ENCODE measurements around the gene ACTL6A. TPM values are rescaled to one million over a fixed set of nuclear protein-coding genes. Genes with fewer than 3 reads are reported as not detected.
"Not testable (repeated sequence)": the region's sequence is repeated elsewhere in the genome, so short reads cannot be mapped to it uniquely, and the experiment has no call there.

ACTL6A gene
- polyA plus RNA-seq (ENCODE audit: insufficient read depth in 1 of 5, insufficient read length in 5 of 5, low replicate concordance in 1 of 5): 100 to 1,000 TPM in 3 of 5 donors, 10 to 100 TPM in 2; 93.8 to 132 (median 101) TPM
- long read RNA-seq, donor 1, transcript ACTL6A-202 (14 exons, 1,901 nt): major isoform, 23 of 217 reads
- long read RNA-seq, donor 1, transcript ACTL6A-213 (3 exons, 597 nt): minor isoform, 7 of 217 reads
- long read RNA-seq, donor 1, transcript ACTL6A-204 (2 exons, 457 nt): minor isoform, 7 of 217 reads
- long read RNA-seq, donor 1, partial matches to known transcripts: 91 of 217 reads
- long read RNA-seq, donor 1, other reads (novel, unspliced or antisense): 85 of 217 reads
- long read RNA-seq, donor 2, transcript ACTL6A-202 (14 exons, 1,901 nt): major isoform, 18 of 91 reads
- long read RNA-seq, donor 2, partial matches to known transcripts: 55 of 91 reads
- long read RNA-seq, donor 2, other reads (novel, unspliced or antisense): 9 of 91 reads
- long read RNA-seq, donor 3, transcript ACTL6A-203 (14 exons, 1,750 nt): minor isoform, 5 of 30 reads
- long read RNA-seq, donor 3, transcript ACTL6A-202 (14 exons, 1,901 nt): major isoform, 18 of 30 reads
- long read RNA-seq, donor 3, partial matches to known transcripts: 0 of 30 reads
- long read RNA-seq, donor 3, other reads (novel, unspliced or antisense): 0 of 30 reads
- long read RNA-seq, donor 4, transcript ACTL6A-203 (14 exons, 1,750 nt): minor isoform, 5 of 127 reads
- long read RNA-seq, donor 4, transcript ACTL6A-213 (3 exons, 597 nt): minor isoform, 5 of 127 reads
- long read RNA-seq, donor 4, transcript ACTL6A-202 (14 exons, 1,901 nt): major isoform, 16 of 127 reads
- long read RNA-seq, donor 4, partial matches to known transcripts: 91 of 127 reads
- long read RNA-seq, donor 4, other reads (novel, unspliced or antisense): 6 of 127 reads
- long read RNA-seq, donor 5, transcript ACTL6A-213 (3 exons, 597 nt): minor isoform, 10 of 56 reads
- long read RNA-seq, donor 5, transcript ACTL6A-202 (14 exons, 1,901 nt): major isoform, 28 of 56 reads
- long read RNA-seq, donor 5, transcript ACTL6A-203 (14 exons, 1,750 nt): minor isoform, 10 of 56 reads
- long read RNA-seq, donor 5, partial matches to known transcripts: 5 of 56 reads
- long read RNA-seq, donor 5, other reads (novel, unspliced or antisense): 0 of 56 reads
- long read RNA-seq, donor 6, transcript ACTL6A-213 (3 exons, 597 nt): minor isoform, 6 of 137 reads
- long read RNA-seq, donor 6, transcript ACTL6A-202 (14 exons, 1,901 nt): major isoform, 29 of 137 reads
- long read RNA-seq, donor 6, partial matches to known transcripts: 82 of 137 reads
- long read RNA-seq, donor 6, other reads (novel, unspliced or antisense): 14 of 137 reads
- long read RNA-seq, donor 7, transcript ACTL6A-202 (14 exons, 1,901 nt): major isoform, 22 of 166 reads
- long read RNA-seq, donor 7, transcript ACTL6A-213 (3 exons, 597 nt): minor isoform, 6 of 166 reads
- long read RNA-seq, donor 7, partial matches to known transcripts: 116 of 166 reads
- long read RNA-seq, donor 7, other reads (novel, unspliced or antisense): 18 of 166 reads
- long read RNA-seq, donor 8, transcript ACTL6A-213 (3 exons, 597 nt): major isoform, 7 of 80 reads
- long read RNA-seq, donor 8, transcript ACTL6A-202 (14 exons, 1,901 nt): minor isoform, 6 of 80 reads
- long read RNA-seq, donor 8, partial matches to known transcripts: 40 of 80 reads
- long read RNA-seq, donor 8, other reads (novel, unspliced or antisense): 24 of 80 reads

DNA sequence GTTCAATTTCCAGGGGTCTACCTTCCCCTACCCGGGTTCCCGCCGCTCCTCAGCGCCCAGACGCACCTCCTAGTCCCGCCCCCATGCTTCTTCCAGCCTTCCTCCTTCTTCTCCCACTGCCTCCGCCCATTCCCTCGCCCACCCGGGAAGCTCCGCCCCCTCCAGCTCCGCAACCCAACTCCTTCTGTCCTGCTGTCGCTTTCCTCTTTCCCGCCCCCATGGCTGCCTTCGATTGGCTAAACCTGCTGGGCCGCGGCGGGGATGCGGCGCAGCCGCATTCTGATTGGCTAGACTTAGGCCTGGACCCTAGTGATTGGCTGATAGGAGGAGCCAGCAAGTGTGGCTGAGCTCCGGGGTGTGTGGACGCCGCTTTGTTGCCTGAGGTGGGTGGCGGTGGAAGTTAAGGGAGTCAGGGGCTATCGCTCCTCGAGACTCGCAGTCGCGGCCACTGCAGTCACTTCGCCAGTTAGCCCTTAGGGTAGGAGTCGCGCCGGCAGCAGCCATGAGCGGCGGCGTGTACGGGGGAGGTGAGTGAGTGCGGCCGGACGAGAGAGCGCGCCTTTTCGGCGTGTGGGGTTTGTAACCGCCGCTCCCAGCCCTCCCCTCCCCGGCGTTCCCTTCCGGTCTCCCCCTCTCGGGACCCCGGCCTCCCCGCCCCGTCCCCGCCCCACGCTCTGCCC, at the start of gene ACTL6A:
TSS of gene ACTL6A (plus strand) at position 336 of the 680 bp plus-strand sequence. CDS start at position 503, 167 bp downstream.
- peak; percentile 99 for DNase-seq

DNA sequence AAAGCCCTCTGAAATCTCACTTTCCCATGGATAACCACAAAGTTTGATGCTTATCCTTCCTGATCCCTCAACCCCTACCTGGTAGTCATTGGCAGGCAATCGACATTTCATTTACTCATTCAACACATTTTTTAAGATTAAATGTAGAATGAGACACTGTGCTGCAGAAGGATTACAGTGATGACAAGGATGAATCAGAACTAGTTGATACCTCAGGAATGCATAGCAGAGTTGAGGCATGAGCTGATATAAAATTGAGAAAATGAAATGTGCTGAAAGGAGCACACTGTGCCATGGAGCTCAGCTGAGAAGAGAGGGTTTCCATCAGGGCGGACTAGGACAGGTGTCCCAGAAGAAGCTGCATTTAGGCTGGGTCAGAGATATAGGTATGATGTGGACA, 48.9 kb upstream of the ACTL6A start:
- no peak for DNase-seq

DNA sequence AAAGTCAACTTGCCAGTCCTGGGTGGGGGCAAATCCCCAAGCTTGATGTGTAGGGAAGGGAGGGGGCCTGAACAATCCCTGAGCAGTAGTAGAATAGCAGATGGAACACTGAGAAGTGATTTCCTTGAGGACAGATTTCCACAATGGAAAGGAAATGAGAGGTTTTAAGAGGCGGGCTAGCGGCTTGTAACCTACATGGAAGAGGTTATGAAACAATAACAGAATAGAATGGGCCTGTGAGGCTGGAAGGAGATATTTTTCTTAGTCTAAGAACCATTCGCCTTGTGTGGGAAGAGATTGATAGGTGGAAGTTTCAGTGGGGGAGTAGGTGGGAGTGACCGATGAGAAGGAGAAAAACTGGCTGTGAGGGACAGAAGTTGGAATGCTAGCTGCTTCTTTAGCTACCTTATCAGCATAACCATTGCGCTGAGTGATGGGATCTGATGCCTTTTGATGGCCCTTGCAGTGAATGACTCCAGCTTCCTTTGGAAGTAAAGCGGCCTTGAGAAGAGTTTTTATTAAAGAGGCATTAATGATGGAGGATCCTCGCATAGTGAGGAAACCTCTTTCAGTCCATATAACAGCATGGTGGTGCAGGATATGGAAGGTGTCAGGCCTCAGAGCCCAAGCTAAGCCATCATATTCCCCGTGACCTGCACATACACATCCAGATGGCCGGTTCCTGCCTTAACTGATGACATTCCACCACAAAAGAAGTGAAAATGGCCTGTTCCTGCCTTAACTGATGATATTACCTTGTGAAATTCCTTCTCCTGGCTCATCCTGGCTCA, 46.1 kb upstream of the ACTL6A start:
- DNase-seq: not testable (repeated sequence)

DNA sequence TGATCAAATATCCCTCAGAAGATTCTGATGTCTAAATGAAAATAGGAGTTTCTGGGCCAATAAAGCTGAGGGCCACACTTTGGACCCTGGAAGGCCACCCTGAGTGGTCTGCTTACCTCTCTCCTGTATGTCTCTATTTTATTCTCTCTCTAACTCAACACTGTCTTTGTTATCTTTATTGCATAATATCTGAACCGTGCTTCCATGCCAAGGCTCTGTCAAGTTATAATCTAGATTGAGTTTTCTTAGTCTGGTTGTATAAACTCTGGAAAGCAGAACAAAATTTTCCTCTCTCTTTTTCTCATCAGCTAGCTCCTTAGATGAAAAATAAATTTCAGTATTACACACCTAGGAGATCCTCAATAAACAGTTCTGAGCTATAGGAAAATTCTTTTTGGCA, 36.2 kb upstream of the ACTL6A start:
- DNase-seq: peak in 1 of 2 donors; percentile 48

DNA sequence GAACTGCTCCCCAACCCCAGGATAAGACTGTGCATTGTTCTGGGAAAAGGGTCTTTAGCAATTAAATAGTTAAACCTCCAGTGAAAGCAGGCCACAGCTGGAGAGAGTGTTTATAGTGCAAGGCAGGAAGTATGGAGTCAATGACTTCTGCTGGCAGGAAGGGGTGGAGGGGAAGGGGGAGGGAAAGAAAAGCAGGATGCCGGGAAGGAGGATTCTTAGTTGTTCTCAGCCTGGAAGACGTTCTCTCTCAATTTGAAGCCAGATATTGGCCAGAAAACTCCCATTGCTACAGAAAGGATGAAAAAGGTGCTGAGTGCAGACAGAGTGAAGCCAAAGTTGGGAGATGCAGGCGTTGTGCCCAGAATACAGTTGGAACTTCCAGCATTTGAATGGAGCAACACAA, 35.7 kb upstream of the ACTL6A start:
- peak; percentile 85 to 90 for DNase-seq

DNA sequence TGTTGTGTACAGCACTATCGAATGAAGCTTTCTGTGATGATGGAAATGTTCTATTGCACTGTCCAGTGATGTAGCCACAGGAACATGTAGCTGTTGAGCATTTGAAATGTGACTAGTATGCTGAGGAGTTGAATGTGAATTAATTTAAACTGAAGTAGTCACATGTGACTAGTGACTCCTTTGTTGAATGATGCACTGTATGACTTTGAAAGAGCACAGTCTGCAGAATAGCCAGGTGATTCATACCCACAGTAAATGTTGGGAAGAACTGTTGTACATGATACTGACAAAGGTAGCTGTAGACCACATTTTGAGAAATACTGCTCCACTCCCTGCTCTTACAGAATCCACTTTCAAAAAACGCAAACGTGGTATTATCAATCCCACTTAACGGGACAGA, 34.0 kb upstream of the ACTL6A start:
- DNase-seq: no peak

DNA sequence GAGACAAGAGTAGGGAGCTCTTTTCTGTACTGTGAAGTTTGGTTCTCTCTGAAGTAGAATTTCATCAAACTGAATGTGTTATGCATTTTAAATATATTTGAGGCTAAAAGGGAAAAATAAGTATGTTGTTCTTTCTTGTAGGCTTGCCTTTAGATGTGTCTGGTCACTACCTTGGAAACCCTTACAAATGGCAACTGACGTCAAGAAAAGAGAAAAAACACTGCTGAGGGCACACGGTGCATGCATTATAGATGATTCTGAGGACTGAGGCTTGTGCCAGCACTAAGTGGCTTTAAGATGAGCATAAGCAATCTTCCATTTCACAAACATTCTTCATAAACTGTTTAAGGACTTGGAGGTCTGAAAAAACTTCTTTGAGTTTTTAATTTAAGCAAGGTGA, 31.1 kb upstream of the ACTL6A start:
- no peak for DNase-seq

DNA sequence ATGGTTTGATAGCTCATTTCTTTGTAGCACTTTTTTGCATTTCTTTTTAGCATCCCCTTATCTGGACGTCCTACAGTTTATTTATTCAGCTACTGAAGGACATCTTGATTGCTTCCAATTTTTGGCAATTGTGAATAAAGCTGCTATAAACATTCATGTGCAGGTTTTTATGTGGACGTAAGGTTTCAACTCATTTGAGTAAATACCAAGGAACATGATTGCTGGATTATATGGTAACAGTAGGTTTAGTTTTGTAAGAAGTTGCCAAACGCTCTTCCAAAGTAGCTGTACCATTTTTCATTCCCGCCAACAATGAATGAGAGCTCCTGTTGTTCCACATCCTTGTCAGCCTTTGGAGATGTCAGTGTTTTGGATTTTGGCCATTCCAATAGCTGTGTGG, 29.5 kb upstream of the ACTL6A start:
- DNase-seq: no peak

DNA sequence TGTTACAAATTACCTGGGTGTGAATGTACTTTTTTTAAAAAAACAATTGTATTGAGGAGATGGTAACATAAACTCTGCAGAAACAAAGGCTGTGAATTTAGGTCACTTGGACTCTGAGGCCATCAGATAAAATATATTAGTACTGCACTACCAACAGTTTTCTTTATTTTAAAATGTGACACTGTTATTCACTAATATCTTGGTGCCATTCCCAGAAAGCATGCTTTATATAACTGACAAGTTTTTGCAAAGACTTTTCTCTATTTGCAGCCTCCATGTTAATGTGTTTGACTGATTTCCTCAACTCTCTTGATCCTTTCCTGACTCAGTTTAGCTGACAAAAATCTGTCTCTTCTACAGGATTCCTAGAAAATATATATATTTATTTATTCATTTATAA, 26.5 kb upstream of the ACTL6A start:
- no peak for DNase-seq

DNA sequence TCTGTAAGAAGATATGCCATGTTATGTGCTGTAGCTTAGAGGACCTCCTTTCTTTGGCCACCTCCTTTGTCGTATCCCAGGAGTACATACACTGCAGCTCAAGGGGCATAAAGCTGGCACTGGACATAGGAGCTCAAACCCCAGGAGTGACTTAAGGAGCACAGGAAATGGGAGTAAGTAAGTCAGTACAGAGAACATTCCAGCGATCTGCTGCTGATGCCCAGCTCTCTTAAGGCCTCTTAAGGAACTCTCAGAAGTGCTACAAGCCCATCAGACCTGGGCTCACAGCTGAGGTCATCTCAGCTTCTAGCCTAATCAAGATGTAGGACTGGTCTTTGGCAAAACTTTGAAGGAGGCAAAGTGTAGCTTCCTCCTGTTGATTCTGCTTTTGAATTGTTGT, 21.6 kb upstream of the ACTL6A start:
- no peak for DNase-seq

DNA sequence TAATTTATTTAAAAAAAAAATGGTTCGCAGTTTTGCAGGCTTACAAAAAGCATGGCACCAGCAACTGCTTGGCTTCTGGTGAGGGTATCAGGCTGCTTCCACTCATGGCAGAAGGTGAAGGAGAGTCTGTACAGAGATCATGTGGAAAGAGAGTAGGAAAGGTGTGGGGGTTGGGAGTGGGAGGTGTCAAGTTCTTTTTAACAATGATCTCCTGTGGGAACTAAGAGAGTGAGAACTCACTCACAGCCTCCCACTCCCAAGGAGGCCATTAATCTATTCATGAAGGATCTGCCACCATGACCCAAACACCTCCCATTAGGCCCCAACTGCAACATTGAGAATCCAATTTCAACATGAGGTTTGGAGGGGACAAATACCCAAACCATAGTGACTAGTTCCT, 21.1 kb upstream of the ACTL6A start:
- no peak for DNase-seq

DNA sequence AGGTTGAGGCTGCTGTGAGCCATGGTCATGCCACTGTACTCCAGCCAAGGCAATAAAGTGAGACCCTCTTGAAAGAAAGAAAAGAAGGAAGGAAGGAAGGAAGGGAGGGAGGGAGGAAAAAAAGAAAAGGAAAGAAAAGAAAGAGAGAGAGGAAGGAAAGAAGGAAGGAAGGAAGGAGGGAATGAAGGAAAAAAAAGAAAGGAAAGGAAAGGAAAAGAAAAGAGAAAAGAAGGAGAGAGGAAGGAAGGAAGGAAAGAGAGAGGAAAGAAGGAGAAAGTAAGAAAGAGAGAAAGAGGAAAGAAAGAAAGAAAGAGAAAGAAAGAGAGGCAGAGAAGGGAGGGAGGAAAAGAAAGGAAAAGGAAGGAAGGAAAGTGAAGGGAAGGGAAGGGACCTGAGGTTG, 20.4 kb upstream of the ACTL6A start:
- DNase-seq: no peak

DNA sequence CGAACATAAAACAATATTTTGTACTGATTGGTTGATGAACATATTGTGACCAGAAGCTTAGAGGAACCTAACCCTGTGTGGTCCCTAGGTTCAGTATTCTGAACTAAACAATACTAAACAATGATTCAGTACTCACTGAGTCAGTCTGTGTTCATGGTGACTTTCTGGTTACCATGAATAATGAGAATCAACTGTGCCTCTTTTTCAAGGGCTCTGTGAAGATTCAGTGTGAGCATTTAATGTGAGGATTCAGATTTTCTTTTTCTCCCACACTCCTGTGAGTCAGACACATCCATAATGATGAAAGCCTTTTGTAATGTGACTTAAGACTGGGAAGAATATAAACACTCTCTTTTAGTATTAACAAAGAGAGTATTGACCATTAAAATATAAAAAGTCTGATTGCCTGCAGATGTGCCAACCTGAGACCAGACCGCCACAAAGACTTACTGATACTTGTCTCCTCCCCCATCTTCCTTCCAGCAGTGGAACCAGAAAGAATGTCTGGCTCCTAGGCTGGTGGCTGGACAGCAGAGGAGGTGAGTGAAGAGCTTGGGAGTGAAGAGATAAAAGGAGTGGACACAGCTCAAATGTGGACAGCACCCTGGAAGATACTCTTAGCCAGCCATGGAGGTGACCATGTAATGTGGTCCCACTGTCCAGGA, 17.6 kb upstream of the ACTL6A start:
- DNase-seq: no peak

DNA sequence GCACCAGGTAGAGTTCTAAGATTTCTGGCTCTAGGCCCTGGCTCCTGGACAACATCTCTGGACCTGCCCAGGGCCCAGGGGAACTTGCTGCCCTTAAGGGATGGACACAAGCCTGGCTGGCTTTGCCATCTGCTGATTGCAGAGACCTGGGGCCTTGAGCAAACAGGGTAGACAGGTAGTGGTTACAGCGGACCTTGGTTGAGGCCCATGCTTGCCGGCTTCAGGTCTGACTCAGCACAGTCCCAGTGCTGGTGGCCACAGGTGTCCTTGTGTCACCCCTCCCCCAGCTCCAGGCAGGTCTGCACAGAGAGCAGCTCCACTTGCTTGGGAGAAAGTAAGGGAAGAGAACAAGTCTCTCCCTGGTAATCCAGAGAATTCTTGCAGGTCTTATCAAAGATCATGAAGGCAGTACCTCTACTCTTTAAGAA, 15.9 kb upstream of the ACTL6A start:
- no peak for DNase-seq

DNA sequence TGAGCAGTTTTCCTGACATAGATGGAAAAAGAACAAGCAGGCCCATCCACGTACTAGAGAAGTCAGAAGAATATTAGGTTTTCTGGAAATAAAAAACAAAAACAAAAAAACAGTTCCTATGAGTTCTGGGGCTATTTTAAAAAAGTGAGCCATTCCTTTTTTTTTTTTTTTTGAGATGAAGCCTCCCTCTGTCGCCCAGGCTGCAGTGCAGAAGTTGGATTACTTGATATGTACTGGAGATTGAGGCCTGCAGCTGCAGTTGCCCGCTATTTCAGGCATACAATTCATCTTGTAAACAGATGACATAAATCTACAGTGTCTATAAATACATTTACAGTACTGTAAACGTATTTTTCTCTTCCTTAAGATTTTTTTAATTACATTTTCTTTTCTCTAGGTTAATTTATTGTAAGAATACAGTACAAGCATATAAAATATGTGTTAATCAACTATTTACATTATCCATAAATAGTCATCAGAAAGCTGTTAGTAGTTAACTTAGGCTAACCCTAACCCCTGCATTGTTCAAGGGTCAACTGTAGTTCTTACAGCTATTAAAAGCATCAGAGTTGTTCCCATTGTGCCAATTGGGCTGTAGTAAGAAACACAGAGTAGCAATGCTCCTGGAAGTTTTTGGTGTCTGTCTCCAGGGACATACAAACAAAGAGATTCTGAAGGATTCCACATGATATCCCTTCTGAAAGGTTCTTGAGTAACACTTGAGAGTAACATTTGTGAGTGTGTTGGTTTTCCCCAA, 11.2 kb upstream of the ACTL6A start:
- peak; percentile 18 to 25 for DNase-seq

DNA sequence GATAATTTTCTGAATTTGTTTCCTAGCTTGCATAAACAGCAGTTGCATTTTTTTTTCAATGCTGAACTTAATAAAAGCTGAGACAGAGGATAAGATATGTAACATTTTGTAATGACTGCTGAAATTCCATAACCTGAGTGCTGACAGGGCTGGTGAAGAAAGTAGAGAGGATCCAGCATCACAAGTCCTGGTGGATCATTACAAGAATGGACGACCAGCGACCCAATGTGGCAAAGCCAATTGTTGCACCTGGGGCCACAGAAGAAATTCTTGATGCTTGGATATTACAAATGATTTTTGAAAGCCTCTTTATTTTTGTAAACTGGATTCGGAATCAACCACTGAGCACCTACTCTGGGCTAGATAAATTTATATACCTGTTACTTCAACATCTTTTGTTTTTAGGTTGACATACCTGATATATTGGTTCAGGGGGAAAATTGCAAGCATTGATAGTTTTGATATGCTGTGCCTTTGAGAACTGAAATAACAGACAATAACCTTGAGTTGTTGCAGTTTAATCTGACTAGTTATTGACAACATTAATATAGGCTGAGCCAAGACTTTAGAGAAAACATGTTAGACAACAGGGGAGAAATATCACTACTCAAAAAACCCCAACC, 3.9 kb upstream of the ACTL6A start:
- peak; percentile 41 to 60 for DNase-seq

DNA sequence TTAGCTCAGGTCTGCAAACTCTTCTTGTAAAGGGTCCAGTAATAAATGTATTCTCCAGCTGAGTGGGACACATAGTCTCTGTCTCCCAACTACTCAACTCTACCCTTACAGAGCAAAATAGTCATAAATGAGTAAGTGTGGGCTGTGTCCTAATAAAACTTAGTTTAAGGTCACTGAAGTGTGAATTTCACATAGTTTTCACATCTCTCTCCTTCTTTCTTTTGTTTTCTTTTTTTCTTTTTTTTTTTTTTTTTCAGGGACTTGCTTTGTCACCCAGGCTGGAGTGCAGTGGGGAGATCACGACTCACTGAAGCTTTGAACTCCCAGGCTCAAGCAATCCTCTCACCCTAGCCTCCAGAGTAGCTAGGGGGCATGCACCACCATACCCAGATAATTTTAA, 1.9 kb upstream of the ACTL6A start:
- no peak for DNase-seq
